HL-60 (cell line): Measurements from ENCODE around the gene PPCS.

ENCODE experiments used
- DNase-seq, 2 experiments: peaks; one replicate each; pipeline ENCODE4 v3.0.0-alpha.2; 2010 to 2020; ENCODE audit warnings: low read depth in 1 of 2, low spot score in 1 of 2
- H3K27ac ChIP-seq: fragments of 250-450 bp; sonication (Bioruptor Pico); replicated peaks from 2 replicates; pipeline ENCODE4 v1.5.1; 2020; ENCODE audit warnings: mild to moderate bottlenecking, moderate library complexity
- H3K27me3 ChIP-seq: fragments of 250-450 bp; sonication (Bioruptor Pico); 2 replicates; pipeline ENCODE4 v1.5.1; 2021; ENCODE audit warnings: mild to moderate bottlenecking, moderate library complexity; ENCODE audit not compliant: insufficient read depth, poor library complexity, severe bottlenecking
- H3K4me3 ChIP-seq: replicated peaks from 2 replicates; pipeline ENCODE4 v1.5.1; 2011; ENCODE audit warnings: mild to moderate bottlenecking, control low read depth, low read length; ENCODE audit not compliant: insufficient read depth
- POLR2AphosphoS5 ChIP-seq: IDR thresholded peaks from 2 replicates; pipeline ENCODE4 v1.6.1; 2012; ENCODE audit warnings: low read depth

Gene PPCS

DNA sequence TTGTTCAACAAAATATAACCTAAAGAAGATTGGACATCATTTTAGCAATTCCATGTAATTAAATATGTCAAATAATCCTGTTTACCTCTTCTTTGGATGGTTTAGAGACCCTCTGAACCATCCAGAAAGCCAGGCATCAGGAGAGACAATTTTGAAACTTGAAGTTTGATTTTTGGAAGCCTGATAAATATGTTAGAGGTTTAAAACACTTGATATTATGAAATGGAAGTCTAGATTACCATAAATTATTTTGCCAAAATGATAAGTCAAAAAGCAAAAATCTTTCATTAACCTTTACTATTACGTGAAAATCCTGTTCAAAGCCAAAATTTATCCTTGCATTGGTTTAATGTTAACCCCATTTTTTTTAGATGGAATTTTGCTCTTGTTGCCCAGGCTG, 50.2 kb downstream of the PPCS start:
- H3K27ac ChIP-seq = no peak overlapping the region
- TF ChIP-seq POLR2AphosphoS5 = no peak
- no peak overlapping the region for H3K4me3 ChIP-seq
- H3K27me3 ChIP-seq = no peaks in the 10 kb centered on the region
- DNase-seq = no peak
